HepG2 (cell line): ENCODE data around the gene TBRG1. TPM values are rescaled to one million over a fixed set of nuclear protein-coding genes. Genes with fewer than 3 reads are reported as not detected.

Source experiments
- ATAC-seq: fragments of 200-7000 bp; cut with Tn5 transposase; 3 replicates; pipeline ENCODE4 v1.9.1; 2020; ENCODE audit warnings: mild to moderate bottlenecking, moderate library complexity
- BruUV-seq: library from RNA; stranded (reverse); fragments of 400-500 nt; replicated peaks from 2 replicates; lab custom pipeline; 2021; lab: Mats Ljungman, UMichigan
- CTCF ChIA-PET: fragments of 300-600 bp; formaldehyde crosslinking; extraction: SDS; loops from one replicate; lab custom pipeline; 2021; ENCODE audit warnings: low total read pairs, inconsistent platforms, low intra/inter-chr PET ratio; lab: Yijun Ruan, JAX
- POLR2A ChIA-PET: fragments of 350-600 bp; sonication (Branson Sonifier 250); formaldehyde crosslinking; loops from one replicate; lab custom pipeline; 2020; ENCODE audit warnings: antibody characterized with exemption, inconsistent platforms; lab: Yijun Ruan, JAX
- DNase-seq: peaks from one replicate; pipeline ENCODE4 v3.0.0-alpha.2; 2015; ENCODE audit warnings: low spot score
- FAIRE-seq: peaks from 3 replicates; lab custom pipeline; 2011; peaks lifted over from hg19 to GRCh38; lab: Jason Lieb, UNC
- H2AFZ ChIP-seq: one replicate; pipeline ENCODE4 v1.6.1; 2011; ENCODE audit warnings: low read length, inconsistent platforms
- H3K27ac ChIP-seq: fragments of 300-600 bp; 3 replicates; pipeline ENCODE4 v1.8.0; 2011; ENCODE audit warnings: mixed run types, mild to moderate bottlenecking, mixed read lengths, low read length, inconsistent platforms; ENCODE audit not compliant: insufficient read depth; ENCODE audit errors: extremely low read length
- H3K27me3 ChIP-seq, 2 experiments: fragments of 200-600 bp in 1 of 2; 2 replicates in 1 of 2; 3 replicates in 1 of 2; pipeline versions ENCODE4 v1.6.0 to v1.8.0; 2011; ENCODE audit warnings: low read length in 2 of 2, mild to moderate bottlenecking in 2 of 2, moderate library complexity in 2 of 2, inconsistent platforms in 1 of 2; ENCODE audit not compliant: insufficient read depth in 2 of 2, control insufficient read depth in 1 of 2
- H3K36me3 ChIP-seq, 2 experiments: fragments of 200-600 bp in 1 of 2; replicated peaks in 1 of 2; 2 replicates in 1 of 2; 3 replicates in 1 of 2; pipeline versions ENCODE4 v1.5.1 to v1.8.0; 2011; ENCODE audit warnings: low read length in 2 of 2, inconsistent platforms in 1 of 2; ENCODE audit not compliant: insufficient read depth in 2 of 2, control insufficient read depth in 1 of 2
- H3K4me1 ChIP-seq: 2 replicates; pipeline ENCODE4 v1.5.1; 2012; ENCODE audit warnings: low read length, inconsistent platforms; ENCODE audit not compliant: insufficient read depth
- H3K4me2 ChIP-seq: 2 replicates; pipeline ENCODE4 v1.6.0; 2011; ENCODE audit warnings: low read depth, low read length, inconsistent platforms
- H3K4me3 ChIP-seq, 3 experiments: fragments of 200-600 bp in 1 of 3; sonication (generic), shearing (Covaris generic) in 1 of 3; replicated peaks in 1 of 3; 2 replicates each; pipeline ENCODE4 v1.5.1; 2011 to 2016; ENCODE audit warnings: low read length in 3 of 3, inconsistent platforms in 2 of 3, low read depth in 2 of 3, mild to moderate bottlenecking in 2 of 3, control low read depth in 1 of 3, mixed read lengths in 1 of 3; ENCODE audit not compliant: insufficient read depth in 1 of 3
- H3K79me2 ChIP-seq: one replicate; pipeline ENCODE4 v1.6.1; 2011; ENCODE audit warnings: low read length, inconsistent platforms; ENCODE audit not compliant: insufficient read depth
- H3K9ac ChIP-seq: 2 replicates; pipeline ENCODE4 v1.6.0; 2011; ENCODE audit warnings: mild to moderate bottlenecking, low read depth, low read length, inconsistent platforms; ENCODE audit not compliant: insufficient read depth
- H3K9me3 ChIP-seq: 2 replicates; pipeline ENCODE4 v1.5.1; 2012; ENCODE audit warnings: mild to moderate bottlenecking, low read length
- H4K20me1 ChIP-seq: 2 replicates; pipeline ENCODE4 v1.6.0; 2011; ENCODE audit warnings: inconsistent platforms, mild to moderate bottlenecking, low read length, moderate library complexity; ENCODE audit not compliant: insufficient read depth
- DMAP1 ChIP-seq: IDR thresholded peaks from 2 replicates; pipeline ENCODE4 v1.6.1; 2016
- NFKBIZ ChIP-seq: IDR thresholded peaks from 2 replicates; pipeline ENCODE4 v1.6.1; 2018; ENCODE audit warnings: missing genetic modification reagents, missing compliant biosample characterization
- TEAD2 ChIP-seq: sonication (generic); formaldehyde crosslinking; IDR thresholded peaks from 2 replicates; pipeline ENCODE4 v1.9.0; 2021; ENCODE audit warnings: missing genetic modification reagents
- TSC22D2 ChIP-seq: sonication (generic); formaldehyde crosslinking; IDR thresholded peaks from 2 replicates; pipeline ENCODE4 v1.5.1; 2020; ENCODE audit warnings: missing genetic modification reagents, mild to moderate bottlenecking, borderline replicate concordance
- ZFP62 ChIP-seq: sonication (generic); formaldehyde crosslinking; IDR thresholded peaks from 2 replicates; pipeline ENCODE4 v1.4.0; 2020; ENCODE audit warnings: missing genetic modification reagents
- ZNF543 ChIP-seq: sonication (generic); formaldehyde crosslinking; IDR thresholded peaks from 2 replicates; pipeline ENCODE4 v1.4.0; 2020; ENCODE audit warnings: mild to moderate bottlenecking, missing genetic modification reagents
- ZNF609 ChIP-seq: sonication (generic); formaldehyde crosslinking; IDR thresholded peaks from 2 replicates; pipeline ENCODE4 v1.4.0; 2020; ENCODE audit warnings: mild to moderate bottlenecking, missing genetic modification reagents, borderline replicate concordance
- WGBS: methylation state at CpG from one replicate; pipeline ENCODE4 v1.1.6; 2017; ENCODE audit warnings: low lambda C conversion rate; 5-methylcytosine and 5-hydroxymethylcytosine counted together
- in situ Hi-C: cut with HindIII; loops from 2 replicates; pipeline ENCODE4 v1.10.0; 2017; ENCODE audit warnings: low pct_unique_long_range_greater_than_20kb; ENCODE audit not compliant: extremely low pct_ligation_motif_present
- intact Hi-C: fragments of 100-400 bp; cut with micrococcal nuclease; formaldehyde crosslinking; loops from one replicate; pipeline ENCODE4 v1.10.0; 2022; ENCODE audit not compliant: unreplicated experiment
- polyA plus RNA-seq, 8 experiments: library from polyadenylated mRNA; depleted of rRNA in 3 of 8; stranded (reverse) in 7 of 8; unstranded in 1 of 8; fragments of >200 nt; fragmentation: Illumina TruSeq in 4 of 8; extraction: Trizol in 4 of 8; gene quantifications; 2 replicates each; pipeline versions ENCODE4 v1.2.1 to v1.2.3, GENCODE V29; 2011 to 2016; ENCODE audit warnings: low read depth in 4 of 8, missing spikeins in 1 of 8, mixed read lengths in 1 of 8; ENCODE audit not compliant: insufficient read depth in 1 of 8
- total RNA-seq, 5 experiments: library from RNA; depleted of rRNA; stranded (reverse); fragments of >200 nt; fragmentation: Illumina TruSeq; extraction: Trizol; gene quantifications; 2 replicates each; pipeline ENCODE4 v1.2.3, GENCODE V29; 2016; ENCODE audit warnings: low read depth in 1 of 5

The TBRG1 gene
- total and polyA plus RNA-seq, 2 of the 13 experiments (the other 11 are each of a cell fraction or from before 2014, with no cell fraction given): 21.7 to 25.6 TPM

- Histone ChIP-seq H3K4me2 (no peak overlapping the region), H4K20me1 (no peaks in the 10 kb centered on the region), H3K4me1 (peaks cover 19% of the 10 kb centered on the region), H3K9ac (no peak overlapping the region), H3K9me3 (no peaks in the 10 kb centered on the region), H2AFZ (no peak overlapping the region), H3K27ac (no peak overlapping the region), H3K27me3 (no peaks in the 10 kb centered on the region; a peak in 1 of 5 replicates), H3K36me3 (no peaks in the 10 kb centered on the region; a peak in 1 of 5 replicates), H3K79me2 (no peaks in the 10 kb centered on the region), H3K4me3 (no peak overlapping the region)
- ATAC-seq (no peak), DNase-seq (no peak), FAIRE-seq (no peak)
- ChIA-PET POLR2A (no interaction called here), CTCF (interaction anchor here (3.9 to 5.7 kb wide), 2 partner anchors 123 to 167 kb away, joined by 24 to 45 read pairs; no protein-coding TSS in a partner anchor)
- 19% methylated on average over 3 of the region's 3 CpGs for WGBS
- intact Hi-C loops (no loop called here), in situ Hi-C loops (loop anchor here (5.0 to 10.0 kb wide), 3 partner anchors 92 to 194 kb away; partner anchors contain the start of genes ESAM and ROBO3)
- BruUV-seq: no TSS peak
- TF ChIP-seq NFKBIZ (CRISPR knock-in tag): no peak
- no peak for TF ChIP-seq DMAP1 (CRISPR knock-in tag)
- no peak for TF ChIP-seq ZNF543 (CRISPR knock-in tag)
- no peak for TF ChIP-seq ZFP62 (CRISPR knock-in tag)
- no peak for TF ChIP-seq TEAD2 (CRISPR knock-in tag)
- no peak for TF ChIP-seq TSC22D2 (CRISPR knock-in tag)
- no peak for TF ChIP-seq ZNF609 (CRISPR knock-in tag)
Measured at GRCh38 chr11:124670732-124671131, 48.1 kb downstream of the TBRG1 start.
